Adrenal gland (tissue), 19 donors: ENCODE data around the gene VWA2. TPM values are rescaled to one million over a fixed set of nuclear protein-coding genes. Genes with fewer than 3 reads are reported as not detected.
A peak's percentile ranks its signal among the peaks of the same experiment; 100 is the strongest.

ENCODE experiments used
- DNase-seq, 7 donors: peaks; one replicate each; pipeline ENCODE4 v3.0.0-alpha.2; 2019 to 2020
- H3K27ac ChIP-seq, 5 donors: fragments of 200-600 bp; sonication (generic) in 4 of 5; 1 replicate in 3 of 5; 2 replicates in 2 of 5; pipeline versions ENCODE4 v1.5.1 to v1.8.0; 2016 to 2020; ENCODE audit warnings: mild to moderate bottlenecking in 1 of 5
- H3K27me3 ChIP-seq: fragments of 200-600 bp; 2 replicates; pipeline ENCODE4 v1.8.0; 2021
- H3K36me3 ChIP-seq, 2 donors: fragments of 200-600 bp; replicated peaks in 1 of 2; 1 replicate in 1 of 2; 2 replicates in 1 of 2; pipeline versions ENCODE4 v1.5.1 to v1.8.0; 2018 to 2022
- H3K4me1 ChIP-seq, 2 donors: fragments of 200-600 bp; replicated peaks in 1 of 2; 1 replicate in 1 of 2; 2 replicates in 1 of 2; pipeline versions ENCODE4 v1.5.1 to v1.8.0; 2018 to 2021
- H3K4me3 ChIP-seq, 4 donors: fragments of 200-600 bp; sonication (generic) in 3 of 4; one replicate each; pipeline ENCODE4 v1.5.1; 2016 to 2018
- H3K9me3 ChIP-seq, 3 donors: fragments of 200-600 bp; sonication (generic) in 1 of 3; replicated peaks in 1 of 3; 1 replicate in 2 of 3; 2 replicates in 1 of 3; pipeline versions ENCODE4 v1.5.1 to v1.8.0; 2016 to 2021
- POLR2A ChIP-seq, 2 donors: fragments of 450-650 bp; IDR thresholded peaks; one replicate each; pipeline ENCODE4 v1.6.1; 2017; ENCODE audit warnings: antibody characterized with exemption in 2 of 2, mild to moderate bottlenecking in 2 of 2, moderate library complexity in 1 of 2
- WGBS, 4 donors: extraction: QIAGEN DNeasy Blood & Tissue Kit in 2 of 4; methylation state at CpG; one replicate each; pipeline versions ENCODE4 v1.1.5 to v1.1.7; 2013 to 2017; 5-methylcytosine and 5-hydroxymethylcytosine counted together
- intact Hi-C, 2 donors: fragments of 100-400 bp; cut with DNase I; formaldehyde crosslinking; loops; one replicate each; pipeline versions ENCODE4 v1.14.1 to v1.15.0; 2022 to 2023
- long read RNA-seq, 10 donors: library from polyadenylated mRNA in 3 of 10; unstranded in 2 of 10; stranded (forward) in 1 of 10; transcript quantifications; one replicate each; pipeline ENCODE4 v2.0.0 and lab custom pipeline, GENCODE V29; 2021 to 2026
- polyA plus RNA-seq, 3 donors: library from polyadenylated mRNA; stranded (reverse); fragments of 200-250 nt in 2 of 3; fragments of 350-450 nt in 1 of 3; fragmentation: Illumina TruSeq in 1 of 3; extraction: RNeasy Lipid Tissue Mini Kit (QIAGEN cat#74804) in 1 of 3; gene quantifications; one replicate each; pipeline ENCODE4 v1.2.3, GENCODE V29; 2013 to 2014
- total RNA-seq, 9 donors: library from RNA; depleted of rRNA in 4 of 9; stranded (reverse); fragments of >200 nt in 4 of 9; fragments of 120-200 nt in 1 of 9; fragmentation: NEBNext Ultra II Directional in 1 of 9; extraction: Animal tissue kit (Norgen Biotek cat#: 25700) in 1 of 9; gene quantifications; one replicate each; pipeline versions ENCODE4 v1.1.0 to v1.2.4, GENCODE V29; 2013 to 2023
- TF ChIP-seq, protein P1 (sequence below), 6 experiments: fragments of 450-650 bp in 4 of 6; fragments of 200-600 bp in 2 of 6; sonication (generic) in 1 of 6; IDR thresholded peaks; 1 replicate in 5 of 6; 2 replicates in 1 of 6; pipeline versions ENCODE4 v1.5.1 to v1.8.0; 2016 to 2021; ENCODE audit warnings: antibody characterized with exemption in 6 of 6, mild to moderate bottlenecking in 2 of 6, moderate library complexity in 1 of 6
- donor health status: healthy with polysubstance abuse.
- donor health status: Bipolar disorder and iron deficiency.
- donor health status: DM: yes; HTN: yes; CAD: no.
- donor health status: DM: no; HTN: no; CAD: no.
- donor health status: DM: no; HTN: no; CAD: no.
- donor health status: DM: yes; HTN: yes; CAD: no.

VWA2 gene, protein sequence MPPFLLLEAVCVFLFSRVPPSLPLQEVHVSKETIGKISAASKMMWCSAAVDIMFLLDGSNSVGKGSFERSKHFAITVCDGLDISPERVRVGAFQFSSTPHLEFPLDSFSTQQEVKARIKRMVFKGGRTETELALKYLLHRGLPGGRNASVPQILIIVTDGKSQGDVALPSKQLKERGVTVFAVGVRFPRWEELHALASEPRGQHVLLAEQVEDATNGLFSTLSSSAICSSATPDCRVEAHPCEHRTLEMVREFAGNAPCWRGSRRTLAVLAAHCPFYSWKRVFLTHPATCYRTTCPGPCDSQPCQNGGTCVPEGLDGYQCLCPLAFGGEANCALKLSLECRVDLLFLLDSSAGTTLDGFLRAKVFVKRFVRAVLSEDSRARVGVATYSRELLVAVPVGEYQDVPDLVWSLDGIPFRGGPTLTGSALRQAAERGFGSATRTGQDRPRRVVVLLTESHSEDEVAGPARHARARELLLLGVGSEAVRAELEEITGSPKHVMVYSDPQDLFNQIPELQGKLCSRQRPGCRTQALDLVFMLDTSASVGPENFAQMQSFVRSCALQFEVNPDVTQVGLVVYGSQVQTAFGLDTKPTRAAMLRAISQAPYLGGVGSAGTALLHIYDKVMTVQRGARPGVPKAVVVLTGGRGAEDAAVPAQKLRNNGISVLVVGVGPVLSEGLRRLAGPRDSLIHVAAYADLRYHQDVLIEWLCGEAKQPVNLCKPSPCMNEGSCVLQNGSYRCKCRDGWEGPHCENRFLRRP
- under 1 TPM in 1 of 9 donors, not detected in 8; 0.15 TPM for total RNA-seq
- polyA plus RNA-seq = not detected
- long read RNA-seq, donor 1 = 0 reads
- long read RNA-seq, donor 2 = 0 reads
- long read RNA-seq, donor 3 = 0 reads
- long read RNA-seq, donor 4 = 0 reads
- long read RNA-seq, donor 5 = 0 reads
- long read RNA-seq, donor 6 = 0 reads
- long read RNA-seq, donor 7 = 0 reads
- long read RNA-seq, donor 8 = 0 reads
- long read RNA-seq, donor 9 = 0 reads
- long read RNA-seq, donor 10 = 0 reads

DNA sequence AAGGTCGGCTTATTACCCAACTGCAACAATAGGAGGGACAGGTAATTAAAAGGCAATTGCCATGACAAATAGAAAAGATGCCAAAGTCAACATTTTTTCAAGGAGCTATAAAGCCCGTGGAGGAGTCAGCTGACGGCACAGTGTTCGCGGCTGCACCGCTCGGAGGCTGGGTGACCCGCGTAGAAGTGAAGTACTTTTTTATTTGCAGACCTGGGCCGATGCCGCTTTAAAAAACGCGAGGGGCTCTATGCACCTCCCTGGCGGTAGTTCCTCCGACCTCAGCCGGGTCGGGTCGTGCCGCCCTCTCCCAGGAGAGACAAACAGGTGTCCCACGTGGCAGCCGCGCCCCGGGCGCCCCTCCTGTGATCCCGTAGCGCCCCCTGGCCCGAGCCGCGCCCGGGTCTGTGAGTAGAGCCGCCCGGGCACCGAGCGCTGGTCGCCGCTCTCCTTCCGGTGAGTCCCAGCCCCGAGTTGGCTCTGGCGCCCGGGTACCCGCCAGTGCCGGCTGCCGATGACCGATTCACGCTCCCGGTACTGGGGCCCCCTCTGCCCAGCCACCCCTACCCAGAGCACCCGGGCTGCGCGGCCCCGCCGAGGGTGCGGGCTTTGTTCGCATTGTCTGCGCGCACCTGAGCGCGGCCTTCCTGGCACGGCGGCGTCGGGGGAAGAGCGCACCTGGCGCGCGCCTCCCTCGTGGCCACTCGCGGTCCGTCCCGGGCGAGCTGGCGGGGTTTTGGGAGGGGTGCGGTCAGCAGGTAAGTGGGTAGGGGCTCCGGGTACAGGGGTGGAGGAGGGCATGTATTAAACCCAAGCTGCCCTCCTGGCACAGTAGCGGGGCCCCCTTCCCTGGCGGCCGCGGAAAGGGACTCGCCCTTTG lies at the start of gene VWA2:
VWA2 (plus strand) TSS at position 138 of the 877 bp plus-strand sequence. CDS start 9,460 bp downstream, outside the sequence.
- H3K9me3 ChIP-seq = no peaks in the 10 kb centered on the region
- 2 to 7% (median 3%) methylated on average over 18 to 79 of the region's 79 CpGs for WGBS, 4 donors
- peaks cover 7 to 9% of the 10 kb centered on the region in 2 donors for H3K4me1 ChIP-seq
- intact Hi-C loops = no loop called here
- no peaks in the 10 kb centered on the region for H3K36me3 ChIP-seq
- H3K4me3 ChIP-seq = peak within 1 kb of the TSS in 1 of 4 donors; percentile 47
- H3K27me3 ChIP-seq = peaks cover 66% of the 10 kb centered on the region
- TF ChIP-seq, protein P1, sequence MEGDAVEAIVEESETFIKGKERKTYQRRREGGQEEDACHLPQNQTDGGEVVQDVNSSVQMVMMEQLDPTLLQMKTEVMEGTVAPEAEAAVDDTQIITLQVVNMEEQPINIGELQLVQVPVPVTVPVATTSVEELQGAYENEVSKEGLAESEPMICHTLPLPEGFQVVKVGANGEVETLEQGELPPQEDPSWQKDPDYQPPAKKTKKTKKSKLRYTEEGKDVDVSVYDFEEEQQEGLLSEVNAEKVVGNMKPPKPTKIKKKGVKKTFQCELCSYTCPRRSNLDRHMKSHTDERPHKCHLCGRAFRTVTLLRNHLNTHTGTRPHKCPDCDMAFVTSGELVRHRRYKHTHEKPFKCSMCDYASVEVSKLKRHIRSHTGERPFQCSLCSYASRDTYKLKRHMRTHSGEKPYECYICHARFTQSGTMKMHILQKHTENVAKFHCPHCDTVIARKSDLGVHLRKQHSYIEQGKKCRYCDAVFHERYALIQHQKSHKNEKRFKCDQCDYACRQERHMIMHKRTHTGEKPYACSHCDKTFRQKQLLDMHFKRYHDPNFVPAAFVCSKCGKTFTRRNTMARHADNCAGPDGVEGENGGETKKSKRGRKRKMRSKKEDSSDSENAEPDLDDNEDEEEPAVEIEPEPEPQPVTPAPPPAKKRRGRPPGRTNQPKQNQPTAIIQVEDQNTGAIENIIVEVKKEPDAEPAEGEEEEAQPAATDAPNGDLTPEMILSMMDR (IDR thresholded peaks at IDR 0.05) = no peak
- TF ChIP-seq POLR2A (IDR thresholded peaks at IDR 0.05) = no peak
- no peak within 1 kb of the TSS for H3K27ac ChIP-seq
- DNase-seq = no peak

DNA sequence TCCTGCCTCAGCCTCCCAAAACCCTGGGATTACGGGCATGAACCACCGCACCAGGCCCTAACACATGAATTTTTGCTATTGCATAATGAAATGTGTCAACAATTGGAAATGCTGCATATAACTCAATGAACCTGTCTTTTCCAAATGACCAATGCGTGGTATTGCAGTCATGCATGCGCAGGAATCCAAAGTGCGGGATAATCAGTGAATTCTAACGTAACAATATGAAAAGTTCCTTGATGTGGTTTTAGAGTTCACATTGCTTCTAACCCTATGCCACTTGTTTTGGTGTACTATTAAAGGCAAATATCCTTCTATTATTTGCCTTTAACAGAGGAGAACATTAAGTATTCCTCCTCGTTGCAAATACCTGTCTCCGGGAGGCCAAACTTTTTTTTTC lies 49.4 kb upstream of the VWA2 start:
- H3K4me3 ChIP-seq = no peak overlapping the region
- H3K4me1 ChIP-seq = no peaks in the 10 kb centered on the region
- H3K27me3 ChIP-seq = no peaks in the 10 kb centered on the region
- intact Hi-C loops = no loop called here
- TF ChIP-seq, protein P1 (IDR thresholded peaks at IDR 0.05) = no peak
- no peak for DNase-seq
- no peaks in the 10 kb centered on the region for H3K36me3 ChIP-seq
- no peaks in the 10 kb centered on the region for H3K9me3 ChIP-seq
- no peak overlapping the region for H3K27ac ChIP-seq
- 92 to 94% (median 94%) methylated on average over 8 of the region's 8 CpGs for WGBS, 4 donors

DNA sequence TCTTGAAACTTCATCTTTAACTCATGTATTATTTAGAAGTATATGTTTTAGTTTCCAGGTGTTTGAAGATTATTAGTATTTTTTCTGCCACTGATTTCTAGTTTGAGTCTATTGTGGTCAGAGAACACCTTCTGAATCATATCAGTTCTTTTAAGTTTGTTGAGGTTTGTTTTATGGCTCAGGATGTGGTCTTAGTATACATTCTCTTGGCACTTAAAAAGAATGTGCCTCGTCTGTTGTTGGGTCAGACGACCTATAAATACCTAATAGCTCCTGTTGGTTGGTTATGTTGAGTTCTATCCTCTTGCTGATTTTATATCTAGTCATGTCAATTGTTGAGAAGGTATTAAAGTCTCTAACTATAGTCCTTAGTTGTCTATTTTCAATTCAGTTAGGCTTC lies 44.0 kb upstream of the VWA2 start:
- TF ChIP-seq POLR2A (IDR thresholded peaks at IDR 0.05) = no peak
- TF ChIP-seq, protein P1 (IDR thresholded peaks at IDR 0.05) = no peak
- no peaks in the 10 kb centered on the region for H3K9me3 ChIP-seq
- no peak overlapping the region for H3K4me3 ChIP-seq
- no peak overlapping the region for H3K27ac ChIP-seq
- H3K27me3 ChIP-seq = peaks cover 5% of the 10 kb centered on the region
- DNase-seq = no peak
- WGBS, 4 donors = 67 to 82% (median 74%) methylated on average over 2 of the region's 2 CpGs
- no peaks in the 10 kb centered on the region for H3K4me1 ChIP-seq
- intact Hi-C loops = no loop called here
- H3K36me3 ChIP-seq = no peaks in the 10 kb centered on the region
